NT2/D1 (cell line): ENCODE results near the gene UQCR11.

ENCODE experiments used
- DNase-seq: peaks from one replicate; pipeline ENCODE4 v3.0.0-alpha.2; 2011; ENCODE audit warnings: low read depth, low spot score
- H3K27me3 ChIP-seq: 2 replicates; pipeline ENCODE4 v1.6.0; 2011; ENCODE audit warnings: mild to moderate bottlenecking; ENCODE audit not compliant: insufficient read length, insufficient read depth
- H3K36me3 ChIP-seq: 2 replicates; pipeline ENCODE4 v1.6.1; 2011; ENCODE audit warnings: mild to moderate bottlenecking, low read length, mixed read lengths; ENCODE audit not compliant: insufficient read depth, insufficient read length
- H3K4me1 ChIP-seq: 2 replicates; pipeline ENCODE4 v1.5.1; 2011; ENCODE audit not compliant: insufficient read depth, insufficient read length
- H3K4me3 ChIP-seq: 2 replicates; pipeline ENCODE4 v1.5.1; 2011; ENCODE audit warnings: low read depth; ENCODE audit not compliant: insufficient read length
- H3K9ac ChIP-seq: 2 replicates; pipeline ENCODE4 v1.6.0; 2011; ENCODE audit warnings: low read depth; ENCODE audit not compliant: insufficient read length
- H3K9me3 ChIP-seq: 2 replicates; pipeline ENCODE4 v1.5.1; 2011; ENCODE audit warnings: mild to moderate bottlenecking, low read length; ENCODE audit not compliant: insufficient read depth
- SUZ12 ChIP-seq: IDR thresholded peaks from 2 replicates; pipeline ENCODE4 v1.6.1; 2011; ENCODE audit not compliant: insufficient read length, insufficient read depth; ENCODE audit errors: extremely low read depth
- YY1 ChIP-seq: IDR thresholded peaks from 2 replicates; pipeline ENCODE4 v1.6.1; 2011; ENCODE audit not compliant: insufficient read length, insufficient read depth
- ZNF274 ChIP-seq: IDR thresholded peaks from 2 replicates; pipeline ENCODE4 v1.6.1; 2011; ENCODE audit warnings: mild to moderate bottlenecking, low read depth, low read length

The UQCR11 gene

GRCh38 chr19:1608359-1609102 lies 3.3 kb upstream of the UQCR11 start:
- Histone ChIP-seq H3K9ac (no peak overlapping the region), H3K4me1 (peaks cover 27% of the 10 kb centered on the region), H3K9me3 (no peaks in the 10 kb centered on the region), H3K4me3 (no peak overlapping the region), H3K36me3 (peaks cover 47% of the 10 kb centered on the region), H3K27me3 (no peaks in the 10 kb centered on the region)
- TF ChIP-seq YY1 (no peak), SUZ12 (no peak), ZNF274 (no peak)
- DNase-seq = no peak

GRCh38 chr19:1606138-1606651 lies 933 bp upstream of the UQCR11 start:
- Histone ChIP-seq H3K36me3 (peaks cover 40% of the 10 kb centered on the region), H3K27me3 (no peaks in the 10 kb centered on the region), H3K4me3 (peak overlapping the region; percentile 42), H3K4me1 (peaks cover 18% of the 10 kb centered on the region), H3K9ac (peak overlapping the region; percentile 72), H3K9me3 (no peaks in the 10 kb centered on the region)
- DNase-seq = no peak
- TF ChIP-seq YY1 (no peak), SUZ12 (no peak), ZNF274 (no peak)

- H3K4me3 ChIP-seq = no peak overlapping the region
- DNase-seq = no peak
- H3K36me3 ChIP-seq = peaks cover 51% of the 10 kb centered on the region
- TF ChIP-seq YY1 = no peak
- no peak for TF ChIP-seq ZNF274
- TF ChIP-seq SUZ12 = no peak
- no peaks in the 10 kb centered on the region for H3K9me3 ChIP-seq
- H3K9ac ChIP-seq = no peak overlapping the region
- H3K27me3 ChIP-seq = no peaks in the 10 kb centered on the region
- peaks cover 8% of the 10 kb centered on the region for H3K4me1 ChIP-seq
Measured at GRCh38 chr19:1602091-1602707, 3.1 kb downstream of the UQCR11 start.

- Histone ChIP-seq H3K9me3 (no peaks in the 10 kb centered on the region), H3K4me3 (no peak overlapping the region), H3K4me1 (peaks cover 8% of the 10 kb centered on the region), H3K27me3 (no peaks in the 10 kb centered on the region), H3K36me3 (peaks cover 56% of the 10 kb centered on the region), H3K9ac (no peak overlapping the region)
- TF ChIP-seq ZNF274 = no peak
- no peak for TF ChIP-seq SUZ12
- TF ChIP-seq YY1 = no peak
- DNase-seq = no peak
Measured at GRCh38 chr19:1601613-1602064, 3.6 kb downstream of the UQCR11 start.

GRCh38 chr19:1599460-1599846 lies 5.8 kb downstream of the UQCR11 start:
- Histone ChIP-seq H3K9me3 (no peaks in the 10 kb centered on the region), H3K9ac (no peak overlapping the region), H3K4me1 (peaks cover 8% of the 10 kb centered on the region), H3K36me3 (peaks cover 67% of the 10 kb centered on the region), H3K4me3 (no peak overlapping the region), H3K27me3 (no peaks in the 10 kb centered on the region)
- no peak for DNase-seq
- TF ChIP-seq SUZ12 (no peak), ZNF274 (no peak), YY1 (no peak)

- H3K36me3 ChIP-seq = peaks cover 71% of the 10 kb centered on the region
- H3K4me1 ChIP-seq = peaks cover 5% of the 10 kb centered on the region
Measured at GRCh38 chr19:1598777-1599459, 6.3 kb downstream of the UQCR11 start.

GRCh38 chr19:1593501-1593772 lies 11.8 kb downstream of the UQCR11 start:
- Histone ChIP-seq H3K4me3 (no peak overlapping the region), H3K27me3 (no peaks in the 10 kb centered on the region), H3K9ac (peak overlapping the region; percentile 92), H3K4me1 (peaks cover 9% of the 10 kb centered on the region), H3K9me3 (no peaks in the 10 kb centered on the region), H3K36me3 (peaks cover 53% of the 10 kb centered on the region)
- DNase-seq = no peak
- TF ChIP-seq YY1 (no peak), ZNF274 (no peak), SUZ12 (no peak)

More at GRCh38 chr19:1598777-1599459, 6.3 kb downstream of the UQCR11 start:
- H3K4me3 ChIP-seq = no peak overlapping the region
- no peak for DNase-seq
- no peaks in the 10 kb centered on the region for H3K9me3 ChIP-seq
- H3K27me3 ChIP-seq = no peaks in the 10 kb centered on the region
- TF ChIP-seq SUZ12 = no peak
- no peak for TF ChIP-seq ZNF274
- TF ChIP-seq YY1 = no peak
- no peak overlapping the region for H3K9ac ChIP-seq
